Measurements from ENCODE around the gene SGK1. TPM values are rescaled to one million over a fixed set of nuclear protein-coding genes. Genes with fewer than 3 reads are reported as not detected.

Gene SGK1
- total and polyA plus RNA-seq, 3 donors from 2014 or later: 91.3 to 208 (median 154) TPM

GRCh38 chr6:134351615-134352474, 33.9 kb upstream of the SGK1 start:
- no peak for DNase-seq
- H3K4me3 ChIP-seq: no peak overlapping the region
- TF ChIP-seq CTCF (IDR thresholded peaks at IDR 0.05): no peak
- no peak for TF ChIP-seq POLR2A (IDR thresholded peaks at IDR 0.05)
- H3K9me3 ChIP-seq: no peaks in the 10 kb centered on the region
- H3K36me3 ChIP-seq (ENCODE audit: low read depth, missing control alignments): no peaks in the 10 kb centered on the region
- no peak overlapping the region for H3K27ac ChIP-seq
- intact Hi-C loops (cut with DNase I; ENCODE audit: low total_unique reads): no loop called here
- no peaks in the 10 kb centered on the region for H3K27me3 ChIP-seq
- H3K4me1 ChIP-seq: no peaks in the 10 kb centered on the region
- WGBS, 2 donors: 52 to 58% methylated on average over 7 of the region's 7 CpGs

- no peaks in the 10 kb centered on the region for H3K4me1 ChIP-seq
- no peaks in the 10 kb centered on the region for H3K27me3 ChIP-seq
- TF ChIP-seq CTCF (IDR thresholded peaks at IDR 0.05) (no peak), POLR2A (IDR thresholded peaks at IDR 0.05) (no peak)
- 73 to 78% methylated on average over 22 of the region's 22 CpGs for WGBS, 2 donors
- H3K36me3 ChIP-seq (ENCODE audit: low read depth, missing control alignments): no peaks in the 10 kb centered on the region
- DNase-seq: no peak
- no peaks in the 10 kb centered on the region for H3K9me3 ChIP-seq
- no peak overlapping the region for H3K4me3 ChIP-seq
- no peak overlapping the region for H3K27ac ChIP-seq
- intact Hi-C loops (cut with DNase I; ENCODE audit: low total_unique reads): no loop called here
These were observed 30.2 kb upstream of the SGK1 start for GRCh38 chr6:134347885-134348805.

GRCh38 chr6:134346932-134347545, 29.1 kb upstream of the SGK1 start:
- no peak for DNase-seq
- no peaks in the 10 kb centered on the region for H3K9me3 ChIP-seq
- no peak overlapping the region for H3K4me3 ChIP-seq
- H3K27ac ChIP-seq: no peak overlapping the region
- no peaks in the 10 kb centered on the region for H3K4me1 ChIP-seq
- intact Hi-C loops (cut with DNase I; ENCODE audit: low total_unique reads): no loop called here
- H3K27me3 ChIP-seq: no peaks in the 10 kb centered on the region
- no peaks in the 10 kb centered on the region for H3K36me3 ChIP-seq (ENCODE audit: low read depth, missing control alignments)
- TF ChIP-seq CTCF (IDR thresholded peaks at IDR 0.05) (no peak), POLR2A (IDR thresholded peaks at IDR 0.05) (no peak)
- WGBS, 2 donors: 91 to 95% methylated on average over 7 of the region's 7 CpGs

GRCh38 chr6:134345789-134346188, 27.9 kb upstream of the SGK1 start:
- TF ChIP-seq POLR2A (IDR thresholded peaks at IDR 0.05) (no peak), CTCF (IDR thresholded peaks at IDR 0.05) (no peak)
- Histone ChIP-seq H3K27ac (no peak overlapping the region), H3K27me3 (no peaks in the 10 kb centered on the region), H3K9me3 (no peaks in the 10 kb centered on the region), H3K36me3 (ENCODE audit: low read depth, missing control alignments) (no peaks in the 10 kb centered on the region), H3K4me1 (no peaks in the 10 kb centered on the region), H3K4me3 (no peak overlapping the region)
- WGBS, 2 donors: 72 to 79% methylated on average over 8 of the region's 8 CpGs
- intact Hi-C loops (cut with DNase I; ENCODE audit: low total_unique reads): no loop called here
- peak; percentile 31 for DNase-seq

All from testis (tissue), 3 donors.